HEK293 (cell line): Measurements from ENCODE around the gene AREG.
A peak's percentile ranks its signal among the peaks of the same experiment; 100 is the strongest.

Source experiments
- CTCF ChIP-seq: fragments of 450-650 bp; formaldehyde crosslinking; IDR thresholded peaks from 2 replicates; pipeline ENCODE4 v1.5.1; 2016; ENCODE audit warnings: missing biosample characterization, missing genetic modification characterization
- GLIS1 ChIP-seq: fragments of 450-650 bp; formaldehyde crosslinking; IDR thresholded peaks from 2 replicates; pipeline ENCODE4 v1.5.1; 2016; ENCODE audit warnings: missing biosample characterization, missing genetic modification characterization
- KLF16 ChIP-seq: fragments of 450-650 bp; formaldehyde crosslinking; IDR thresholded peaks from 2 replicates; pipeline ENCODE4 v1.5.1; 2017; ENCODE audit warnings: missing biosample characterization, missing genetic modification characterization
- PBX3 ChIP-seq: sonication (generic); formaldehyde crosslinking; IDR thresholded peaks from 2 replicates; pipeline ENCODE4 v1.8.1; 2022; ENCODE audit warnings: mild to moderate bottlenecking, moderate library complexity, missing genetic modification reagents
- SP3 ChIP-seq: fragments of 450-650 bp; formaldehyde crosslinking; IDR thresholded peaks from 2 replicates; pipeline ENCODE4 v1.5.1; 2016; ENCODE audit warnings: missing biosample characterization, missing genetic modification characterization
- ZBTB10 ChIP-seq: fragments of 450-650 bp; formaldehyde crosslinking; IDR thresholded peaks from 2 replicates; pipeline ENCODE4 v1.5.1; 2016; ENCODE audit warnings: missing biosample characterization, missing genetic modification characterization
- ZBTB26 ChIP-seq: fragments of 450-650 bp; formaldehyde crosslinking; optimal IDR thresholded peaks from 2 replicates; pipeline ENCODE3; 2016; ENCODE audit warnings: missing biosample characterization, mild to moderate bottlenecking, missing genetic modification characterization
- ZBTB44 ChIP-seq: fragments of 450-650 bp; IDR thresholded peaks from 2 replicates; pipeline ENCODE4 v1.5.1; 2018; ENCODE audit warnings: missing biosample characterization, mild to moderate bottlenecking, missing genetic modification characterization
- ZBTB8A ChIP-seq: fragments of 450-650 bp; formaldehyde crosslinking; IDR thresholded peaks from 2 replicates; pipeline ENCODE4 v1.5.1; 2016; ENCODE audit warnings: missing biosample characterization, missing genetic modification characterization
- ZFP37 ChIP-seq: fragments of 450-650 bp; formaldehyde crosslinking; IDR thresholded peaks from 2 replicates; pipeline ENCODE4 v1.5.1; 2016; ENCODE audit warnings: missing biosample characterization, missing genetic modification characterization
- ZNF148 ChIP-seq: fragments of 450-650 bp; formaldehyde crosslinking; IDR thresholded peaks from 2 replicates; pipeline ENCODE4 v1.5.0; 2017; ENCODE audit warnings: missing biosample characterization, missing genetic modification characterization, borderline replicate concordance
- ZNF202 ChIP-seq: fragments of 450-650 bp; formaldehyde crosslinking; IDR thresholded peaks from 2 replicates; pipeline ENCODE4 v1.5.1; 2016; ENCODE audit warnings: missing biosample characterization, missing genetic modification characterization, borderline replicate concordance
- ZNF211 ChIP-seq: fragments of 450-650 bp; formaldehyde crosslinking; IDR thresholded peaks from 2 replicates; pipeline ENCODE4 v1.5.1; 2016; ENCODE audit warnings: low read depth, missing biosample characterization, missing genetic modification characterization
- ZNF239 ChIP-seq: fragments of 450-650 bp; formaldehyde crosslinking; IDR thresholded peaks from 2 replicates; pipeline ENCODE4 v1.5.1; 2016; ENCODE audit warnings: missing biosample characterization, missing genetic modification characterization
- ZNF248 ChIP-seq: fragments of 450-650 bp; formaldehyde crosslinking; IDR thresholded peaks from 2 replicates; pipeline ENCODE4 v1.5.1; 2017; ENCODE audit warnings: missing biosample characterization, missing genetic modification characterization
- ZNF449 ChIP-seq: fragments of 450-650 bp; formaldehyde crosslinking; IDR thresholded peaks from 2 replicates; pipeline ENCODE4 v1.5.1; 2017; ENCODE audit warnings: missing biosample characterization, mild to moderate bottlenecking, missing genetic modification characterization, moderate library complexity
- ZNF48 ChIP-seq: fragments of 450-650 bp; formaldehyde crosslinking; IDR thresholded peaks from 2 replicates; pipeline ENCODE4 v1.5.1; 2016; ENCODE audit warnings: missing biosample characterization, missing genetic modification characterization
- ZNF514 ChIP-seq: fragments of 450-650 bp; formaldehyde crosslinking; IDR thresholded peaks from 2 replicates; pipeline ENCODE4 v1.5.1; 2016; ENCODE audit warnings: missing biosample characterization, missing genetic modification characterization
- ZNF610 ChIP-seq: fragments of 450-650 bp; formaldehyde crosslinking; IDR thresholded peaks from 2 replicates; pipeline ENCODE4 v1.5.1; 2016; ENCODE audit warnings: missing biosample characterization, missing genetic modification characterization, borderline replicate concordance
- ZNF629 ChIP-seq: fragments of 450-650 bp; formaldehyde crosslinking; IDR thresholded peaks from 2 replicates; pipeline ENCODE4 v1.5.1; 2017; ENCODE audit warnings: missing biosample characterization, missing genetic modification characterization
- ZNF670 ChIP-seq: fragments of 450-650 bp; formaldehyde crosslinking; IDR thresholded peaks from 2 replicates; pipeline ENCODE4 v1.5.1; 2016; ENCODE audit warnings: missing biosample characterization, missing genetic modification characterization, low read depth
- ZNF692 ChIP-seq: fragments of 450-650 bp; formaldehyde crosslinking; IDR thresholded peaks from 2 replicates; pipeline ENCODE4 v1.5.1; 2016; ENCODE audit warnings: missing biosample characterization, missing genetic modification characterization
- ZNF76 ChIP-seq: fragments of 450-650 bp; formaldehyde crosslinking; IDR thresholded peaks from 2 replicates; pipeline ENCODE4; 2016; ENCODE audit warnings: low read depth, missing biosample characterization, missing genetic modification characterization, borderline replicate concordance
- ZNF837 ChIP-seq: fragments of 450-650 bp; formaldehyde crosslinking; IDR thresholded peaks from 2 replicates; pipeline ENCODE4 v1.5.1; 2016; ENCODE audit warnings: missing biosample characterization, missing genetic modification characterization
- ZXDB ChIP-seq: fragments of 450-650 bp; formaldehyde crosslinking; IDR thresholded peaks from 2 replicates; pipeline ENCODE4 v1.5.1; 2016; ENCODE audit warnings: missing biosample characterization, missing genetic modification characterization

AREG gene

GRCh38 chr4:74444891-74445642, at the start of gene AREG (continued):
- TF ChIP-seq ZNF202 (no peak), ZNF211 (tag by site-specific recombination) (no peak), ZNF514 (tag by site-specific recombination) (no peak), ZNF248 (tag by site-specific recombination) (no peak), SP3 (tag by site-specific recombination) (peak; percentile 68), ZNF629 (tag by site-specific recombination) (peak; percentile 80), PBX3 (CRISPR knock-in tag) (no peak), ZNF837 (tag by site-specific recombination) (no peak), ZNF76 (tag by site-specific recombination) (0 out of 2 replicates have a peak, but pooled peaks have one; percentile 41), ZBTB26 (peak; percentile 84), ZNF239 (tag by site-specific recombination) (no peak), ZNF692 (tag by site-specific recombination) (peak; percentile 42; the same call in 1 of the 2 replicates), ZNF48 (no peak), ZNF610 (tag by site-specific recombination) (peak; percentile 47; the same call in 1 of the 2 replicates), ZNF449 (no peak), ZBTB8A (tag by site-specific recombination) (peak; percentile 71), KLF16 (tag by site-specific recombination) (no peak), ZBTB44 (tag by site-specific recombination) (no peak), ZFP37 (tag by site-specific recombination) (no peak), ZBTB10 (tag by site-specific recombination) (peak; percentile 95), CTCF (tag by site-specific recombination) (peak; percentile 65), GLIS1 (tag by site-specific recombination) (peak; percentile 48), ZXDB (tag by site-specific recombination) (0 out of 2 replicates have a peak, but pooled peaks have one; percentile 23), ZNF148 (tag by site-specific recombination) (no peak), ZNF670 (tag by site-specific recombination) (no peak)
